Measurements from ENCODE around the gene ABCB11. TPM values are rescaled to one million over a fixed set of nuclear protein-coding genes. Genes with fewer than 3 reads are reported as not detected.

Gene ABCB11
- total and polyA plus RNA-seq, 4 experiments from 2014 or later: not detected

GRCh38 chr2:168997794-168998193, 33.3 kb downstream of the ABCB11 start:
- no peak for DNase-seq
- H3K4me3 Mint-ChIP-seq: no peak overlapping the region
- H3K36me3 Mint-ChIP-seq: no peaks in the 10 kb centered on the region
- no peak overlapping the region for H3K27ac Mint-ChIP-seq
- Histone ChIP-seq H3K4me1 (ENCODE audit: insufficient read depth, low read length) (no peaks in the 10 kb centered on the region), H3K4me3 (ENCODE audit: low read length in 2 of 2) (no peak overlapping the region), H3K36me3 (ENCODE audit: insufficient read depth, low read length) (no peaks in the 10 kb centered on the region), H3K27me3 (ENCODE audit: insufficient read depth, low read length) (no peaks in the 10 kb centered on the region), H3K9me3 (ENCODE audit: control insufficient read depth in 1 of 2, low read length in 2 of 2) (no peaks in the 10 kb centered on the region), H3K27ac (ENCODE audit: low read depth, low read length) (no peak overlapping the region)
- no peaks in the 10 kb centered on the region for H3K27me3 Mint-ChIP-seq
- CTCF ChIA-PET (ENCODE audit: partially characterized antibody): interaction anchor here (1.2 kb wide), 1 partner anchor 111 kb away, joined by 3 read pairs; no protein-coding TSS in a partner anchor
- POLR2A ChIA-PET (ENCODE audit: partially characterized antibody): no interaction called here
- intact Hi-C loops (cut with micrococcal nuclease): no loop called here
- H3K9me3 Mint-ChIP-seq: no peaks in the 10 kb centered on the region
- peaks cover 0 to 8% (median 0%) of the 10 kb centered on the region in 4 donors for H3K4me1 Mint-ChIP-seq

DNA sequence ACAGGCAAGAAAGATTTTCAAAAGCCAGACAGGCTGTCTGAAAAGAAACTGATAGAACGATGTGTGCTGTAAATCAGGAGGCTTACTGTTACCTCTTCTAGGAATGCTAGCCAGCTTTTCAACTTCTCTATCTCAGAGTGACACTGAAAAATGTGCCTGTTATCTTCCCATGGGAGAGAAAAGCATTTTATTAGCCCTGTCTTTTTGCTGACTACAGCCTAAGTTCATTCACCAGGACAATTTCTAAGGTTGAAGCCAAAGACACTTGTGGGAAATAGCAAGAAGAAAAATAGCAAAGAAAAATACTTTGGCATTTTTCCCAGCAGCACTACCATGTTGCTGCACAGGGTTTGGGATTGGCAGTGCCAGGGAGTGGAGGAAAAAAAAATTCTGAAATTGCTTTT, 34.0 kb downstream of the ABCB11 start:
- Mint-ChIP-seq H3K36me3 (no peaks in the 10 kb centered on the region), H3K4me3 (no peak overlapping the region), H3K9me3 (no peaks in the 10 kb centered on the region), H3K27me3 (no peaks in the 10 kb centered on the region), H3K27ac (no peak overlapping the region), H3K4me1 (peaks cover 0 to 8% (median 0%) of the 10 kb centered on the region in 4 donors)
- no peak for DNase-seq
- Histone ChIP-seq H3K27ac (ENCODE audit: low read depth, low read length) (no peak overlapping the region), H3K4me3 (ENCODE audit: low read length in 2 of 2) (no peak overlapping the region), H3K36me3 (ENCODE audit: insufficient read depth, low read length) (no peaks in the 10 kb centered on the region), H3K27me3 (ENCODE audit: insufficient read depth, low read length) (no peaks in the 10 kb centered on the region), H3K9me3 (ENCODE audit: control insufficient read depth in 1 of 2, low read length in 2 of 2) (no peaks in the 10 kb centered on the region), H3K4me1 (ENCODE audit: insufficient read depth, low read length) (no peaks in the 10 kb centered on the region)
- POLR2A ChIA-PET (ENCODE audit: partially characterized antibody): no interaction called here
- CTCF ChIA-PET (ENCODE audit: partially characterized antibody): interaction anchor here (1.2 kb wide), 1 partner anchor 112 kb away, joined by 3 read pairs; no protein-coding TSS in a partner anchor
- intact Hi-C loops (cut with micrococcal nuclease): no loop called here

GRCh38 chr2:168995744-168996143, 35.4 kb downstream of the ABCB11 start:
- Mint-ChIP-seq H3K4me1 (peaks cover 0 to 8% (median 0%) of the 10 kb centered on the region in 4 donors), H3K36me3 (no peaks in the 10 kb centered on the region), H3K9me3 (no peaks in the 10 kb centered on the region), H3K27me3 (no peaks in the 10 kb centered on the region), H3K4me3 (no peak overlapping the region), H3K27ac (no peak overlapping the region)
- ChIA-PET CTCF (ENCODE audit: partially characterized antibody) (no interaction called here), POLR2A (ENCODE audit: partially characterized antibody) (no interaction called here)
- no peak overlapping the region for H3K4me3 ChIP-seq (ENCODE audit: low read length in 2 of 2)
- H3K27ac ChIP-seq (ENCODE audit: low read depth, low read length): no peak overlapping the region
- no peak for DNase-seq
- no peaks in the 10 kb centered on the region for H3K36me3 ChIP-seq (ENCODE audit: insufficient read depth, low read length)
- intact Hi-C loops (cut with micrococcal nuclease): no loop called here
- H3K4me1 ChIP-seq (ENCODE audit: insufficient read depth, low read length): no peaks in the 10 kb centered on the region
- H3K9me3 ChIP-seq (ENCODE audit: control insufficient read depth in 1 of 2, low read length in 2 of 2): no peaks in the 10 kb centered on the region
- H3K27me3 ChIP-seq (ENCODE audit: insufficient read depth, low read length): no peaks in the 10 kb centered on the region

GRCh38 chr2:168993538-168993937, 37.6 kb downstream of the ABCB11 start:
- CTCF ChIA-PET (ENCODE audit: partially characterized antibody): no interaction called here
- Mint-ChIP-seq H3K36me3 (no peaks in the 10 kb centered on the region), H3K9me3 (no peaks in the 10 kb centered on the region), H3K4me1 (peaks cover 1 to 13% (median 5%) of the 10 kb centered on the region in 4 donors), H3K27ac (peak overlapping the region in 1 of 7 donors; percentile 1), H3K4me3 (no peak overlapping the region), H3K27me3 (peaks cover 0 to 2% of the 10 kb centered on the region in 2 donors)
- Histone ChIP-seq H3K36me3 (ENCODE audit: insufficient read depth, low read length) (no peaks in the 10 kb centered on the region), H3K9me3 (ENCODE audit: control insufficient read depth in 1 of 2, low read length in 2 of 2) (no peaks in the 10 kb centered on the region), H3K27ac (ENCODE audit: low read depth, low read length) (no peak overlapping the region), H3K4me1 (ENCODE audit: insufficient read depth, low read length) (no peaks in the 10 kb centered on the region), H3K27me3 (ENCODE audit: insufficient read depth, low read length) (no peaks in the 10 kb centered on the region), H3K4me3 (ENCODE audit: low read length in 2 of 2) (no peak overlapping the region)
- intact Hi-C loops (cut with micrococcal nuclease): no loop called here
- no peak for DNase-seq
- POLR2A ChIA-PET (ENCODE audit: partially characterized antibody): no interaction called here

GRCh38 chr2:168992591-168993349, 38.4 kb downstream of the ABCB11 start:
- H3K9me3 Mint-ChIP-seq: no peaks in the 10 kb centered on the region
- H3K27me3 Mint-ChIP-seq: peaks cover 0 to 2% of the 10 kb centered on the region in 2 donors
- H3K27me3 ChIP-seq (ENCODE audit: insufficient read depth, low read length): no peaks in the 10 kb centered on the region
- intact Hi-C loops (cut with micrococcal nuclease): no loop called here
- CTCF ChIA-PET (ENCODE audit: partially characterized antibody): interaction anchor here (0.5 to 1.3 kb wide), 2 partner anchors 147 to 1424 kb away, joined by 3 read pairs; no protein-coding TSS in a partner anchor
- DNase-seq: no peak
- H3K4me1 ChIP-seq (ENCODE audit: insufficient read depth, low read length): no peaks in the 10 kb centered on the region
- no peaks in the 10 kb centered on the region for H3K36me3 Mint-ChIP-seq
- no peak overlapping the region for H3K4me3 ChIP-seq (ENCODE audit: low read length in 2 of 2)
- H3K27ac Mint-ChIP-seq: no peak overlapping the region
- POLR2A ChIA-PET (ENCODE audit: partially characterized antibody): no interaction called here
- no peak overlapping the region for H3K27ac ChIP-seq (ENCODE audit: low read depth, low read length)
- H3K36me3 ChIP-seq (ENCODE audit: insufficient read depth, low read length): no peaks in the 10 kb centered on the region
- no peaks in the 10 kb centered on the region for H3K9me3 ChIP-seq (ENCODE audit: control insufficient read depth in 1 of 2, low read length in 2 of 2)
- H3K4me1 Mint-ChIP-seq: peaks cover 2 to 12% (median 7%) of the 10 kb centered on the region in 4 donors
- no peak overlapping the region for H3K4me3 Mint-ChIP-seq

DNA sequence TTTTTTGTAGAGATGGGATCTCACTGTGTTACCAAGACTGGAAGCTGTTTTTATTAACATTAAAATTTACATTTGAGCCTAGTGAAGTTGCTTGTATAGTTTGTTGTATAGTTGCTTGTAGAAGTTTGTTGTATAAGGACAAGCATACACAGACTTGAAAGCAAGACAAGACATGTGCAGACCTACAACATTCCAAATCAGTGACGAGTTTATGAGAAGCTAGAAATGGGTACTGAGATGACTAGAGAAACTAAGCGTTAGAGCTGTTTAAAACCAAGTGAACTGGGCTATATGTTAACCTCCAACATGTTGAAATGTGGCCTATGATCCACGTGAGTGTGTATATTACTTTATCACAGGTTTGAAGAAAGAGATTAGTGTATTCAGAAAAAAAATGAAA, 39.1 kb downstream of the ABCB11 start:
- no peaks in the 10 kb centered on the region for H3K9me3 ChIP-seq (ENCODE audit: control insufficient read depth in 1 of 2, low read length in 2 of 2)
- H3K27ac ChIP-seq (ENCODE audit: low read depth, low read length): no peak overlapping the region
- H3K36me3 Mint-ChIP-seq: no peaks in the 10 kb centered on the region
- no peaks in the 10 kb centered on the region for H3K4me1 ChIP-seq (ENCODE audit: insufficient read depth, low read length)
- intact Hi-C loops (cut with micrococcal nuclease): no loop called here
- no peak overlapping the region for H3K27ac Mint-ChIP-seq
- DNase-seq: no peak
- peaks cover 0 to 2% of the 10 kb centered on the region in 2 donors for H3K27me3 Mint-ChIP-seq
- ChIA-PET CTCF (ENCODE audit: partially characterized antibody) (interaction anchor here (0.5 to 1.3 kb wide), 2 partner anchors 148 to 1425 kb away, joined by 3 read pairs; no protein-coding TSS in a partner anchor), POLR2A (ENCODE audit: partially characterized antibody) (no interaction called here)
- no peaks in the 10 kb centered on the region for H3K27me3 ChIP-seq (ENCODE audit: insufficient read depth, low read length)
- H3K36me3 ChIP-seq (ENCODE audit: insufficient read depth, low read length): no peaks in the 10 kb centered on the region
- H3K9me3 Mint-ChIP-seq: no peaks in the 10 kb centered on the region
- H3K4me3 ChIP-seq (ENCODE audit: low read length in 2 of 2): no peak overlapping the region
- peaks cover 2 to 10% (median 7%) of the 10 kb centered on the region in 4 donors for H3K4me1 Mint-ChIP-seq
- H3K4me3 Mint-ChIP-seq: no peak overlapping the region

- CTCF ChIA-PET (ENCODE audit: partially characterized antibody): no interaction called here
- Histone ChIP-seq H3K4me3 (ENCODE audit: low read length in 2 of 2) (no peak overlapping the region), H3K4me1 (ENCODE audit: insufficient read depth, low read length) (no peaks in the 10 kb centered on the region), H3K27me3 (ENCODE audit: insufficient read depth, low read length) (no peaks in the 10 kb centered on the region), H3K36me3 (ENCODE audit: insufficient read depth, low read length) (no peaks in the 10 kb centered on the region), H3K9me3 (ENCODE audit: control insufficient read depth in 1 of 2, low read length in 2 of 2) (no peaks in the 10 kb centered on the region), H3K27ac (ENCODE audit: low read depth, low read length) (no peak overlapping the region)
- Mint-ChIP-seq H3K36me3 (no peaks in the 10 kb centered on the region), H3K27me3 (peaks cover 0 to 2% of the 10 kb centered on the region in 2 donors), H3K4me3 (no peak overlapping the region), H3K27ac (no peak overlapping the region), H3K4me1 (peaks cover 2 to 9% (median 6%) of the 10 kb centered on the region in 4 donors), H3K9me3 (no peaks in the 10 kb centered on the region)
- POLR2A ChIA-PET (ENCODE audit: partially characterized antibody): no interaction called here
- DNase-seq: no peak
- intact Hi-C loops (cut with micrococcal nuclease): no loop called here
Measured at GRCh38 chr2:168988755-168989154, 42.4 kb downstream of the ABCB11 start.
